Activated gamma-delta T cell (primary cell): ENCODE measurements around the gene C2orf92.

Experiments used
- DNase-seq: peaks from one replicate; lab custom pipeline; 2025; lab: John Stamatoyannopoulos, UW

The C2orf92 gene

DNA sequence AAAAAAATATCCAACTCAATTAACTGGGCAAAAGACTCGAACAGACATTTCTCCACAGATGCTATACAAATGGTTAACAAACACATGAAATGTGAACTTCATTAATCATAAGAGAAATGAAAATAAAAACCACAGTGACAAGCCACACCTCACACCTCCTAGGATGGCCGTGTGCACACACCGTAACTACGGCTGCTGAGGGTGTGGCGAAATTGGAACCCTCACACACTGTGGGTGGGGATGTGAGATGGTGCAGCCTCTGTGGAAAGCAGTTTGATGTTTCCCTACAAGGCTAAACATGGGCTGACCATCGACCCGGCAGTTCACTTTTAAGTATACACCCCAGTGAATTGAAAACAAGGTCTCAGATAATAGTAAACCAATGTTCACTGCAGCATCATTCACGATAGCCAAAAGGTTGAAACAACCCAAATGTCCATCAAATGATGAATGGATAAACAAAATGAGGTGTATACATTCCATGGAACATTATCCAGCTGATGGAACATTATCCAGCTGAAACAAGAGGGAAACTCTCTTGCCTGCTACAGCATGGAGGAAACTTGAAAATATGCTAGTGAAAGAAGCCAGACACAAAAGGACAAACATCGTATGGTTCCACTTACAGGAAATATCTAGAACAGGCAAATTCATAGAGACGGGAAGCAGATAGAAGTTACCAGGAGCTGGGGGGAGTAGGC, 76.1 kb downstream of the C2orf92 start:
- no peak for DNase-seq

DNA sequence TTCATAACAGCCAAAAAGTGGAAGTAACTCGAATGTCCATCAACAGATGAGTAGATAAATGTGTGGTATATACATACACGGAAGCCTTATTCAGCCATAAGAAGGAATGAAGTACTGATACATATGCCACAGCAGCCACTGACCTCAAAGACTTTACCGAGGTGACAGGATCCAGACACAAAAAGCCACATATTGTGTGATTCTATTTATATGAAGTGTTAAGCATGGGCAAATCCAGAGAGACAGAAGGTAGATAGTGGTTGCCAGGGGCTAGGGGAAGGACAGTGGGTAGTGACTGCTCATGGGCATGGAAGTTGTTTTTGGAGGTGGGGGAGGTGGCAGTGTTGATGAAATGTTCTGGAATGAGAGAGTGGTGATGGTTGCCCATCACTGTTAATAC, 77.8 kb downstream of the C2orf92 start:
- no peak for DNase-seq

DNA sequence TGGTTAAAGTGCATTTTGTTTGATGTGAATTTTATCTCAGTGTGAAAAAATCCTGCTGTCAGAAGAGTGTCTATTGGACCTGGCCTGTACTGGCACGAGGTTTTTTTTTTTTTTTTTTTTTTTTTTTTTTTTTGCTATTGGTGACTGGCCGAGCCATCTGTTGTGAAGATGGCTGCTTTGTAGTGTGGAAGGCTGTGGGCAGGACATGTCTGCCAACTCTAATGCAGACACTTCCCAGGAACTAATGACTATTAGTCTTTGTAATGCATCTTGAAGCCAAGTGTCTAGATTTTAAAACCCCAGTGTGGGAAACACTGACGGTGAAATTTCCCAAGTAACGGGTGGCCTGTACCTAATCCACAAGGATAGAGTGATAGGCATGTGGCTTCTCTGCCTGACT, 78.2 kb downstream of the C2orf92 start:
- no peak for DNase-seq

DNA sequence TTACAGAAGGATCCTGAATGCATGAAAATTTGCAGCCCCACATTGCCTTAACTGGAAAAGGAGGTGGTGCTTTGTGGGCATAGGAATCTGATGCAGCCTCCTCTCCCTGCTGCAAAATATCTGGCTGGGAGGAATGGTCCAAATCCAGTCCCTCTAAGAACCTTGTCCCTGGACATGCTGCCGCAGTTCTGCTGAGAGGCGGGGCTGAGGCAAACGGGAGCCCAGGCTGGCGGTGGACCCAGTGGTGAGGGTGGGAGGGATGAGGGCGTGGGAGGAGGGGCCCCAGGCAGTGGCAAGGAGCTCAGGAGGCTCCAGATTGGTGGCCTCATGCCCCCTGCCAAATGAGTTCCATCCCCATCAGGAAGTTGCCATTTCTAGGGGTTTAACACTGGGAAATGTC, 80.1 kb downstream of the C2orf92 start:
- no peak for DNase-seq

DNA sequence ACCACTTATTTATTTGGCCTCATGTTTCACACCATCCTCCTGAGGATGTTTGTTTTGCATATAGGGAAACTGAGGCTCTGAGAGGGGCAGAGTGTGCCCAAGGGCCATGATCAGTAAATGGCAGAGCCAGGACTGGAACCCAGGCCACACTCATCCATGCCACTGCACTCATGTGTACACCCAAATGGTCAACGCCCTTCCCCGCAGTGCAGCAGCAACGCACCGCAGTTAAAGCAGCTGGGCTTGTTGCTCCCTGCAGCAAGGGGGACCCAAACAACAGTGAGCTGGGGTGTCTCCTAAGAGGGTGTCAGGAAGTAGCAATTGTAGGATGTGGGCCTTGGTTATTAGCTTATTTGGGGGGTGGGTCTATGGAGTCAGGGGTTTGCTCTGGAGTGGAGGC, 80.5 kb downstream of the C2orf92 start:
- DNase-seq = no peak

DNA sequence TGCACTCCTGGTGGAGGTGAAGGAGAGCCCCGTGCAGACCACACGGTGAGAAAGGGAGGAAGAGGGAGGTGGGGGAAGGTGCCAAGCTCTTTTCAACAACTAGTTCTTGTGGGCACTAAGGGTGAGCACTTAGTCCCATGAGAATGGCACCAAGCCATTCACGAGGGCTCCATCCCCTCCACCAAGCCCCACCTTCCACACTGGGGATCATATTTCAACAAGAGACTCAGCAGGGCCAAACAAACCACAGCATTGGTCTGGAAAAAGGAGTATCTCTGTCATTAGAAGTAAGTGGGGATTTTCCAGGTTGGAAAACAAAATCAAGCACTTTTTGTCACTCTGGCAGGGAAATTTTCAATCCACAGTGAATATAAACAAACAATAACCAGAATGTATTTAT, 82.2 kb downstream of the C2orf92 start:
- DNase-seq = no peak
